ENCODE results near the gene COMT. TPM values are rescaled to one million over a fixed set of nuclear protein-coding genes. Genes with fewer than 3 reads are reported as not detected.

COMT gene
- total and polyA plus RNA-seq, 3 experiments from 2014 or later: 89.3 to 93.7 (median 92.7) TPM

- H3K9me3 ChIP-seq (ENCODE audit: low read length): no peaks in the 10 kb centered on the region
- no peaks in the 10 kb centered on the region for H3K27me3 ChIP-seq (ENCODE audit: insufficient read depth, low read length, poor library complexity, severe bottlenecking)
- H3K27ac Mint-ChIP-seq: no peak overlapping the region
- POLR2A ChIA-PET: no interaction called here
- H3K4me3 Mint-ChIP-seq: no peak overlapping the region
- H3K36me3 Mint-ChIP-seq: no peaks in the 10 kb centered on the region
- H3K27me3 Mint-ChIP-seq: peaks cover under 1 to 7% of the 10 kb centered on the region in 2 donors
- H3K4me1 Mint-ChIP-seq: no peaks in the 10 kb centered on the region
- no peak for DNase-seq
- no peaks in the 10 kb centered on the region for H3K4me1 ChIP-seq (ENCODE audit: insufficient read depth, low read length)
- H3K4me3 ChIP-seq (ENCODE audit: low read length): no peak overlapping the region
- H3K36me3 ChIP-seq (ENCODE audit: insufficient read depth, low read length): no peaks in the 10 kb centered on the region
- CTCF ChIA-PET: no interaction called here
- no peaks in the 10 kb centered on the region for H3K9me3 Mint-ChIP-seq
- no peak overlapping the region for H3K27ac ChIP-seq (ENCODE audit: low read depth, low read length)
Measured at GRCh38 chr22:19995611-19996339, 54.2 kb downstream of the COMT start.

GRCh38 chr22:19996694-19997384 lies 55.3 kb downstream of the COMT start:
- DNase-seq: no peak
- no peak overlapping the region for H3K27ac ChIP-seq (ENCODE audit: low read depth, low read length)
- Mint-ChIP-seq H3K27ac (no peak overlapping the region), H3K9me3 (peaks cover 0 to 3% (median 0%) of the 10 kb centered on the region in 5 donors), H3K4me3 (no peak overlapping the region), H3K4me1 (no peaks in the 10 kb centered on the region), H3K27me3 (peaks cover 2 to 7% of the 10 kb centered on the region in 2 donors), H3K36me3 (no peaks in the 10 kb centered on the region)
- no peaks in the 10 kb centered on the region for H3K27me3 ChIP-seq (ENCODE audit: insufficient read depth, low read length, poor library complexity, severe bottlenecking)
- H3K36me3 ChIP-seq (ENCODE audit: insufficient read depth, low read length): no peaks in the 10 kb centered on the region
- H3K4me3 ChIP-seq (ENCODE audit: low read length): no peak overlapping the region
- POLR2A ChIA-PET: no interaction called here
- CTCF ChIA-PET: no interaction called here
- no peaks in the 10 kb centered on the region for H3K9me3 ChIP-seq (ENCODE audit: low read length)
- H3K4me1 ChIP-seq (ENCODE audit: insufficient read depth, low read length): no peaks in the 10 kb centered on the region

- H3K9me3 Mint-ChIP-seq: peaks cover 0 to 3% (median 2%) of the 10 kb centered on the region in 5 donors
- H3K36me3 Mint-ChIP-seq: no peaks in the 10 kb centered on the region
- POLR2A ChIA-PET: no interaction called here
- H3K27ac Mint-ChIP-seq: peak overlapping the region in 1 of 8 donors; percentile 57
- Histone ChIP-seq H3K4me1 (ENCODE audit: insufficient read depth, low read length) (peaks cover 4% of the 10 kb centered on the region), H3K36me3 (ENCODE audit: insufficient read depth, low read length) (no peaks in the 10 kb centered on the region), H3K9me3 (ENCODE audit: low read length) (no peaks in the 10 kb centered on the region), H3K27ac (ENCODE audit: low read depth, low read length) (no peak overlapping the region), H3K4me3 (ENCODE audit: low read length) (no peak overlapping the region), H3K27me3 (ENCODE audit: insufficient read depth, low read length, poor library complexity, severe bottlenecking) (no peaks in the 10 kb centered on the region)
- no peaks in the 10 kb centered on the region for H3K4me1 Mint-ChIP-seq
- no peak for DNase-seq
- H3K27me3 Mint-ChIP-seq: peaks cover 2 to 7% of the 10 kb centered on the region in 2 donors
- peak overlapping the region in 1 of 7 donors; percentile 44 for H3K4me3 Mint-ChIP-seq
- CTCF ChIA-PET: no interaction called here
Measured at GRCh38 chr22:19997561-19998231, 56.1 kb downstream of the COMT start.

GRCh38 chr22:19998232-19998951 lies 56.8 kb downstream of the COMT start:
- ChIA-PET POLR2A (no interaction called here), CTCF (no interaction called here)
- Histone ChIP-seq H3K27me3 (ENCODE audit: insufficient read depth, low read length, poor library complexity, severe bottlenecking) (no peaks in the 10 kb centered on the region), H3K36me3 (ENCODE audit: insufficient read depth, low read length) (no peaks in the 10 kb centered on the region), H3K4me3 (ENCODE audit: low read length) (no peak overlapping the region), H3K9me3 (ENCODE audit: low read length) (no peaks in the 10 kb centered on the region), H3K27ac (ENCODE audit: low read depth, low read length) (no peak overlapping the region), H3K4me1 (ENCODE audit: insufficient read depth, low read length) (peaks cover 4% of the 10 kb centered on the region)
- Mint-ChIP-seq H3K4me1 (no peaks in the 10 kb centered on the region), H3K27me3 (peaks cover 6 to 7% of the 10 kb centered on the region in 2 donors), H3K4me3 (no peak overlapping the region), H3K27ac (no peak overlapping the region), H3K9me3 (peaks cover 3 to 9% (median 8%) of the 10 kb centered on the region in 5 donors), H3K36me3 (peaks cover 0 to 4% (median 0%) of the 10 kb centered on the region in 3 donors)
- no peak for DNase-seq

- no peaks in the 10 kb centered on the region for H3K4me1 Mint-ChIP-seq
- no peak overlapping the region for H3K4me3 Mint-ChIP-seq
Measured at GRCh38 chr22:19998991-19999820, 57.6 kb downstream of the COMT start.

GRCh38 chr22:20000246-20001081 lies 58.9 kb downstream of the COMT start:
- ChIA-PET POLR2A (no interaction called here), CTCF (no interaction called here)
- H3K9me3 Mint-ChIP-seq: peaks cover 3 to 18% (median 15%) of the 10 kb centered on the region in 5 donors
- H3K27me3 ChIP-seq (ENCODE audit: insufficient read depth, low read length, poor library complexity, severe bottlenecking): no peaks in the 10 kb centered on the region
- H3K4me3 Mint-ChIP-seq: no peak overlapping the region
- peaks cover 0 to 17% (median 0%) of the 10 kb centered on the region in 3 donors for H3K36me3 Mint-ChIP-seq
- no peak overlapping the region for H3K4me3 ChIP-seq (ENCODE audit: low read length)
- peaks cover 4 to 6% of the 10 kb centered on the region in 2 donors for H3K27me3 Mint-ChIP-seq
- peak overlapping the region in 1 of 8 donors; percentile 22 for H3K27ac Mint-ChIP-seq
- DNase-seq: no peak
- H3K27ac ChIP-seq (ENCODE audit: low read depth, low read length): no peak overlapping the region
- H3K4me1 Mint-ChIP-seq: no peaks in the 10 kb centered on the region
- no peaks in the 10 kb centered on the region for H3K36me3 ChIP-seq (ENCODE audit: insufficient read depth, low read length)
- peaks cover 4% of the 10 kb centered on the region for H3K4me1 ChIP-seq (ENCODE audit: insufficient read depth, low read length)
- peaks cover 6% of the 10 kb centered on the region for H3K9me3 ChIP-seq (ENCODE audit: low read length)

More at GRCh38 chr22:19998991-19999820, 57.6 kb downstream of the COMT start:
- Mint-ChIP-seq H3K36me3 (peaks cover 0 to 12% (median 0%) of the 10 kb centered on the region in 3 donors), H3K27me3 (peaks cover 4 to 6% of the 10 kb centered on the region in 2 donors), H3K27ac (no peak overlapping the region), H3K9me3 (peaks cover 3 to 16% (median 13%) of the 10 kb centered on the region in 5 donors)
- peaks cover 1% of the 10 kb centered on the region for H3K9me3 ChIP-seq (ENCODE audit: low read length)
- H3K27me3 ChIP-seq (ENCODE audit: insufficient read depth, low read length, poor library complexity, severe bottlenecking): no peaks in the 10 kb centered on the region
- H3K27ac ChIP-seq (ENCODE audit: low read depth, low read length): no peak overlapping the region
- H3K36me3 ChIP-seq (ENCODE audit: insufficient read depth, low read length): no peaks in the 10 kb centered on the region
- ChIA-PET POLR2A (no interaction called here), CTCF (no interaction called here)
- peak in 1 of 5 donors; percentile 28 for DNase-seq
- H3K4me3 ChIP-seq (ENCODE audit: low read length): no peak overlapping the region
- H3K4me1 ChIP-seq (ENCODE audit: insufficient read depth, low read length): peaks cover 4% of the 10 kb centered on the region

Data from CD8-positive, alpha-beta memory T cell (primary cell).